SK-N-SH treated with all-trans-retinoic acid at 6 μM for 48 hours (cell line): ENCODE results near the gene MRPL16.

ENCODE experiments used
- ARNTL ChIP-seq: fragments of 450-650 bp; formaldehyde crosslinking; IDR thresholded peaks from 2 replicates; pipeline ENCODE4 v1.5.0; 2020; ENCODE audit warnings: low read depth, mild to moderate bottlenecking, moderate library complexity, borderline replicate concordance
- CSDC2 ChIP-seq: fragments of 250-450 bp; sonication (Bioruptor Pico); IDR thresholded peaks from 2 replicates; pipeline ENCODE4 v1.5.0; 2020; ENCODE audit warnings: mild to moderate bottlenecking, moderate library complexity
- PATZ1 ChIP-seq: fragments of 250-450 bp; sonication (Bioruptor Pico); IDR thresholded peaks from 2 replicates; pipeline ENCODE4 v1.8.0; 2020; ENCODE audit warnings: mild to moderate bottlenecking, moderate library complexity, borderline replicate concordance
- RARB ChIP-seq: fragments of 250-450 bp; sonication (Bioruptor Pico); IDR thresholded peaks from 2 replicates; pipeline ENCODE4 v1.8.0; 2021; ENCODE audit warnings: mild to moderate bottlenecking, moderate library complexity
- SNAI2 ChIP-seq: fragments of 250-450 bp; sonication (Bioruptor Pico); IDR thresholded peaks from 2 replicates; pipeline ENCODE4 v1.5.0; 2020; ENCODE audit warnings: mild to moderate bottlenecking, moderate library complexity
- TCF4 ChIP-seq: fragments of 250-450 bp; sonication (Bioruptor Pico); IDR thresholded peaks from 2 replicates; pipeline ENCODE4 v1.8.0; 2021; ENCODE audit warnings: mild to moderate bottlenecking, moderate library complexity, borderline replicate concordance
- ZC3H10 ChIP-seq: fragments of 250-450 bp; sonication (Bioruptor Pico); IDR thresholded peaks from 2 replicates; pipeline ENCODE4 v1.5.1; 2021; ENCODE audit warnings: mild to moderate bottlenecking, moderate library complexity
- ZFP3 ChIP-seq: fragments of 250-450 bp; sonication (Bioruptor Pico); IDR thresholded peaks from 2 replicates; pipeline ENCODE4 v1.5.0; 2020; ENCODE audit warnings: mild to moderate bottlenecking, moderate library complexity
- ZFP30 ChIP-seq: fragments of 450-650 bp; formaldehyde crosslinking; IDR thresholded peaks from 2 replicates; pipeline ENCODE4 v1.5.0; 2022; ENCODE audit warnings: mild to moderate bottlenecking, moderate library complexity

GRCh38 chr11:59814021-59814420, 3.4 kb upstream of the MRPL16 start:
- TF ChIP-seq ZC3H10 (CRISPR knock-in tag) (no peak), ZFP30 (no peak), PATZ1 (CRISPR knock-in tag) (no peak), ZFP3 (CRISPR knock-in tag) (no peak), ARNTL (CRISPR knock-in tag) (no peak), RARB (CRISPR knock-in tag) (no peak), SNAI2 (no peak), CSDC2 (CRISPR knock-in tag) (no peak), TCF4 (no peak)
